K562 (cell line): Measurements from ENCODE around the gene NRXN3. TPM values are rescaled to one million over a fixed set of nuclear protein-coding genes. Genes with fewer than 3 reads are reported as not detected.

ENCODE experiments used
- ATAC-seq: fragments of 200-7000 bp; cut with Tn5 transposase; 3 replicates; pipeline ENCODE4 v1.9.1; 2020; ENCODE audit warnings: moderate library complexity
- BruUV-seq: library from RNA; stranded (reverse); fragments of 400-500 nt; replicated peaks from 2 replicates; lab custom pipeline; 2021; lab: Mats Ljungman, UMichigan
- CTCF ChIA-PET: fragments of 300-600 bp; formaldehyde crosslinking; extraction: SDS; loops from one replicate; lab custom pipeline; 2021; ENCODE audit warnings: low intra/inter-chr PET ratio; lab: Yijun Ruan, JAX
- POLR2A ChIA-PET: fragments of 300-600, 350-650 bp; sonication (Branson Sonifier 250); formaldehyde crosslinking; extraction: SDS; loops from one replicate; lab custom pipeline; 2021; ENCODE audit warnings: antibody characterized with exemption, inconsistent platforms; lab: Yijun Ruan, JAX
- DNase-seq, 4 experiments: peaks; one replicate each; pipeline versions ENCODE4 v3.0.0 to v3.0.0-alpha.2; 2011 to 2018; ENCODE audit warnings: low spot score in 3 of 4, mixed read lengths in 3 of 4; ENCODE audit errors: extremely low read depth in 1 of 4
- FAIRE-seq: peaks from 2 replicates; lab custom pipeline; 2011; peaks lifted over from hg19 to GRCh38; lab: Jason Lieb, UNC
- H2AFZ ChIP-seq: 2 replicates; pipeline ENCODE4 v1.6.0; 2011; ENCODE audit warnings: low read depth, low read length, control low read depth, inconsistent platforms
- H3K27ac ChIP-seq: fragments of 200-600 bp; 3 replicates; pipeline ENCODE4 v1.8.0; 2011; ENCODE audit warnings: low read depth, mild to moderate bottlenecking, control low read depth, inconsistent platforms, low read length, moderate library complexity, mixed read lengths; ENCODE audit errors: extremely low read depth
- H3K27me3 ChIP-seq, 2 experiments: fragments of 300-600 bp in 1 of 2; 2 replicates in 1 of 2; 3 replicates in 1 of 2; pipeline versions ENCODE4 v1.6.0 to v1.8.0; 2011; ENCODE audit warnings: inconsistent platforms in 2 of 2, low read length in 2 of 2, mild to moderate bottlenecking in 1 of 2, mixed read lengths in 1 of 2, moderate library complexity in 1 of 2; ENCODE audit not compliant: control insufficient read depth in 2 of 2, insufficient read depth in 2 of 2
- H3K36me3 ChIP-seq: fragments of 300-600 bp; 3 replicates; pipeline ENCODE4 v1.8.0; 2011; ENCODE audit warnings: mild to moderate bottlenecking, low read length, inconsistent platforms; ENCODE audit not compliant: control insufficient read depth, insufficient read depth
- H3K4me1 ChIP-seq, 2 experiments: fragments of 200-600 bp in 1 of 2; replicated peaks in 1 of 2; 2 replicates in 1 of 2; 3 replicates in 1 of 2; pipeline versions ENCODE4 v1.5.1 to v1.8.0; 2011; ENCODE audit warnings: inconsistent platforms in 2 of 2, low read length in 2 of 2, mild to moderate bottlenecking in 1 of 2, mixed read lengths in 1 of 2, moderate library complexity in 1 of 2; ENCODE audit not compliant: control insufficient read depth in 2 of 2, insufficient read depth in 2 of 2
- H3K4me2 ChIP-seq: 2 replicates; pipeline ENCODE4 v1.6.1; 2011; ENCODE audit warnings: low read length, control low read depth, inconsistent platforms, mixed read lengths; ENCODE audit not compliant: insufficient read depth
- H3K4me3 ChIP-seq: fragments of 200-600 bp; sonication (generic), shearing (Covaris generic); 2 replicates; pipeline ENCODE4 v1.5.1; 2016; ENCODE audit warnings: control low read depth, inconsistent platforms
- H3K79me2 ChIP-seq: fragments of 200-600 bp; 3 replicates; pipeline ENCODE4 v1.8.0; 2011; ENCODE audit warnings: low read length, inconsistent platforms; ENCODE audit not compliant: control insufficient read depth, insufficient read depth
- H3K9ac ChIP-seq, 2 experiments: 2 replicates each; pipeline versions ENCODE4 v1.6.0 to v1.6.1; 2011; ENCODE audit warnings: low read depth in 2 of 2, low read length in 2 of 2, control low read depth in 1 of 2, inconsistent platforms in 1 of 2, mild to moderate bottlenecking in 1 of 2, mixed read lengths in 1 of 2; ENCODE audit not compliant: insufficient read depth in 1 of 2
- H3K9me1 ChIP-seq: one replicate; pipeline ENCODE4 v1.6.0; 2011; ENCODE audit warnings: inconsistent platforms, mild to moderate bottlenecking, low read length, moderate library complexity; ENCODE audit not compliant: control insufficient read depth, insufficient read depth
- H3K9me3 ChIP-seq: replicated peaks from 2 replicates; pipeline ENCODE4 v1.5.1; 2011; ENCODE audit warnings: low read depth, low read length, inconsistent platforms; ENCODE audit not compliant: control insufficient read depth, insufficient read depth
- H4K20me1 ChIP-seq: replicated peaks from 2 replicates; pipeline ENCODE4 v1.6.1; 2011; ENCODE audit warnings: low read length, inconsistent platforms, mixed read lengths; ENCODE audit not compliant: control insufficient read depth, insufficient read depth
- ADNP ChIP-seq: fragments of 200-800 bp; sonication (Bioruptor generic); IDR thresholded peaks from 2 replicates; pipeline ENCODE4 v1.6.1; 2016; ENCODE audit warnings: missing genetic modification characterization, missing compliant biosample characterization
- BACH1 ChIP-seq: fragments of 200-800 bp; sonication (Bioruptor generic); IDR thresholded peaks from 2 replicates; pipeline ENCODE4 v1.6.1; 2016; ENCODE audit warnings: missing genetic modification characterization, missing compliant biosample characterization
- FIP1L1 ChIP-seq: fragments of 200-400 bp; formaldehyde crosslinking; IDR thresholded peaks from 2 replicates; pipeline ENCODE4 v1.6.1; 2018; ENCODE audit warnings: mild to moderate bottlenecking, low read depth, low read length; ENCODE audit not compliant: poor library complexity, severe bottlenecking
- GABPB1 ChIP-seq: sonication (generic); formaldehyde crosslinking; IDR thresholded peaks from 2 replicates; pipeline ENCODE4 v1.8.0; 2022; ENCODE audit warnings: mild to moderate bottlenecking, missing genetic modification reagents
- GATAD2A ChIP-seq: fragments of 450-650 bp; IDR thresholded peaks from 2 replicates; pipeline ENCODE4 v1.6.1; 2017
- HOXB6 ChIP-seq: fragments of 250-450 bp; sonication (Bioruptor Pico); IDR thresholded peaks from 2 replicates; pipeline ENCODE4 v1.5.1; 2022; ENCODE audit warnings: mild to moderate bottlenecking, borderline replicate concordance
- POLR3A ChIP-seq: IDR thresholded peaks from 2 replicates; pipeline ENCODE4 v1.6.1; 2011; ENCODE audit warnings: borderline replicate concordance, mild to moderate bottlenecking, moderate library complexity; ENCODE audit not compliant: insufficient read length, insufficient read depth; ENCODE audit errors: extremely low read depth
- SMARCC2 ChIP-seq: fragments of 450-650 bp; IDR thresholded peaks from 2 replicates; pipeline ENCODE4 v1.6.1; 2017; ENCODE audit warnings: antibody characterized with exemption, moderate library complexity, mild to moderate bottlenecking, low read depth
- ZNF79 ChIP-seq: fragments of 250-450 bp; sonication (Bioruptor Pico); IDR thresholded peaks from 2 replicates; pipeline ENCODE4 v1.4.0; 2020; ENCODE audit warnings: low read depth, mild to moderate bottlenecking, moderate library complexity
- WGBS: fragments of 100-300 bp; shearing (Covaris generic); methylation state at CpG from one replicate; pipeline ENCODE4 v1.1.6; 2016; ENCODE audit warnings: low coverage, mixed read lengths; ENCODE audit not compliant: insufficient coverage; ENCODE audit errors: missing lambda C conversion rate; 5-methylcytosine and 5-hydroxymethylcytosine counted together
- in situ Hi-C: fragments of 300-500 bp; cut with MboI; formaldehyde crosslinking; loops from 4 replicates; pipeline ENCODE4 v1.15.0; 2018; ENCODE audit warnings: inconsistent platforms, mixed read lengths
- intact Hi-C: fragments of 100-400 bp; cut with micrococcal nuclease; formaldehyde crosslinking; loops from 2 replicates; pipeline ENCODE4 v1.14.2; 2022
- polyA plus RNA-seq, 8 experiments: library from polyadenylated mRNA; depleted of rRNA in 4 of 8; stranded (reverse) in 5 of 8; unstranded in 3 of 8; fragments of >200 nt; fragmentation: Nextera tagmentation in 2 of 8; fragmentation: Illumina TruSeq in 1 of 8; extraction: Ambion mirVana in 2 of 8; extraction: Trizol in 1 of 8; gene quantifications; 2 replicates each; pipeline versions ENCODE4 v1.2.1 to v1.2.3, GENCODE V29; 2011 to 2014; ENCODE audit warnings: inconsistent platforms in 1 of 8, missing spikeins in 1 of 8
- total RNA-seq, 7 experiments: library from RNA; depleted of rRNA in 6 of 7; stranded (reverse); fragments of >200 nt in 6 of 7; fragmentation: Illumina TruSeq in 2 of 7; extraction: Trizol in 2 of 7; gene quantifications; 2 replicates each; pipeline versions ENCODE4 v1.2.1 to v1.2.3, GENCODE V29; 2011 to 2021; ENCODE audit warnings: low replicate concordance in 1 of 7
- TF ChIP-seq, protein P1 (sequence below): IDR thresholded peaks from 3 replicates; pipeline ENCODE4 v1.6.1; 2011; ENCODE audit warnings: borderline replicate concordance, mild to moderate bottlenecking; ENCODE audit not compliant: insufficient read length, insufficient read depth

Gene NRXN3
- total and polyA plus RNA-seq, 9 of the 15 experiments (the other 6 are each of a cell fraction or from before 2014, with no cell fraction given): 0.09 TPM; not detected in 8

DNA sequence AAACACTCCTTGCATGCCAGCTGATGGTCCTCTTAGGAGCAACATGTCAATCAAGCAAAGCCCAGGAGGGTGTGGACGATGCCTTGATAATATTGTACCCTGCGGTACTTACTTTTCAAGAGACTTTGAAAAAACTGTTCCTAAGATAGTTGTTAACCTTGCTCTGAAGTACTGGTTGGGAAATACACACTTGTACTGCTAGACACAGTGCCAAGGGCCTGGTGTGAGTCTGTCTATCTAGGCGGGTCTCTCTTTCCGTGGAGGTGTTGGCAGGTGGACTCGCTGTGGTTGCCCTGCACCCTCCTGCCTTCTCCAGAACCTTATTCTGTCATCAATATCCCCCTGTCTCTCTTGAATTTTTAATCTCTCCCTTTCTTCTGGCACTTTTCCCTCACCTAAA is 189.4 kb downstream of the NRXN3 start (continued):
- no peak for TF ChIP-seq HOXB6 (CRISPR knock-in tag)

DNA sequence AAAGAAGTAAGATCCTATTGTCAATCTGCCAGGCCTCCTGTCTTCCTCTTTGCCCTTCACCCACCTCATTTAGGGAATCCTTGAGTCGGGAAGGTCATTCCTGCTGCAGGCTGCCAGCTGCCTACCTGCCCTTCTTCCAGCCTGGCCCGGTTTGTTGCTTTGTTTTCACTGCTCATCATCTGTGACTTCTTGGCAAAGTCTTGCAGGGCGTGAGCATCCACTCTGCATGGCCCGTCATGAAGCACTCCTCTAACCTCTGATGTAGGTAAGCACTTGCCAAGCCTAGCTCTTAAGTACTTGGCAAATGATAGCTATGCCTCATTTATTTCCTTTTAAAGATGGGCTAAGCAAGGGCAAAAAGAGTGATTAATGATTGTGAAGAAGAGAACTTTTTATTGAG is 192.8 kb downstream of the NRXN3 start:
- Histone ChIP-seq H3K9me1 (no peaks in the 10 kb centered on the region), H3K27me3 (no peaks in the 10 kb centered on the region), H3K27ac (no peak overlapping the region), H2AFZ (no peak overlapping the region), H4K20me1 (no peaks in the 10 kb centered on the region), H3K9me3 (no peaks in the 10 kb centered on the region), H3K4me1 (no peaks in the 10 kb centered on the region), H3K9ac (no peak overlapping the region), H3K79me2 (no peaks in the 10 kb centered on the region)
- FAIRE-seq: no peak
- no peak for DNase-seq
- CTCF ChIA-PET: no interaction called here
- no TSS peak for BruUV-seq
- in situ Hi-C loops: no loop called here
- ATAC-seq: no peak
- TF ChIP-seq FIP1L1 (no peak), GABPB1 (CRISPR knock-in tag) (no peak), POLR3A (no peak), ADNP (tag) (no peak), SMARCC2 (no peak), GATAD2A (no peak), ZNF79 (CRISPR knock-in tag) (no peak), BACH1 (tag) (no peak)
- TF ChIP-seq, protein P1, sequence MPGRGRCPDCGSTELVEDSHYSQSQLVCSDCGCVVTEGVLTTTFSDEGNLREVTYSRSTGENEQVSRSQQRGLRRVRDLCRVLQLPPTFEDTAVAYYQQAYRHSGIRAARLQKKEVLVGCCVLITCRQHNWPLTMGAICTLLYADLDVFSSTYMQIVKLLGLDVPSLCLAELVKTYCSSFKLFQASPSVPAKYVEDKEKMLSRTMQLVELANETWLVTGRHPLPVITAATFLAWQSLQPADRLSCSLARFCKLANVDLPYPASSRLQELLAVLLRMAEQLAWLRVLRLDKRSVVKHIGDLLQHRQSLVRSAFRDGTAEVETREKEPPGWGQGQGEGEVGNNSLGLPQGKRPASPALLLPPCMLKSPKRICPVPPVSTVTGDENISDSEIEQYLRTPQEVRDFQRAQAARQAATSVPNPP: no peak
- TF ChIP-seq, all 486 proteins: peak for 0
- Histone ChIP-seq H3K4me2 (no peak overlapping the region), H3K4me3 (no peak overlapping the region), H3K36me3 (no peaks in the 10 kb centered on the region)
- 0% methylated on average over 3 of the region's 4 CpGs for WGBS
- intact Hi-C loops: no loop called here
- POLR2A ChIA-PET: no interaction called here
